ENCODE results near the gene HDAC11.

Gene HDAC11

GRCh38 chr3:13487403-13487802 is 7.3 kb downstream of the HDAC11 start:
- Histone ChIP-seq H4K20me1 (ENCODE audit: insufficient read depth, low read length) (no peaks in the 10 kb centered on the region), H3K4me3 (ENCODE audit: low read length) (no peak overlapping the region), H3K27me3 (ENCODE audit: low read depth, low read length) (peaks cover 17% of the 10 kb centered on the region), H3K36me3 (replicated peaks; ENCODE audit: low read depth, low read length) (no peaks in the 10 kb centered on the region), H3K9me3 (ENCODE audit: insufficient read depth, low read length) (no peaks in the 10 kb centered on the region), H3K79me2 (ENCODE audit: low read length) (no peaks in the 10 kb centered on the region), H3K4me2 (ENCODE audit: low read length) (no peak overlapping the region), H3K9ac (ENCODE audit: low read length) (no peak overlapping the region), H2AFZ (ENCODE audit: low read depth, low read length) (no peak overlapping the region), H3K4me1 (ENCODE audit: low read length) (no peaks in the 10 kb centered on the region), H3K27ac (ENCODE audit: low read length) (no peak overlapping the region)
- TF ChIP-seq CTCF (IDR thresholded peaks at IDR 0.05; ENCODE audit: low read depth, low read length): no peak

GRCh38 chr3:13491206-13491974 is 11.3 kb downstream of the HDAC11 start:
- no peak overlapping the region for H3K4me3 ChIP-seq (ENCODE audit: low read length)
- H2AFZ ChIP-seq (ENCODE audit: low read depth, low read length): no peak overlapping the region
- peaks cover 21% of the 10 kb centered on the region for H3K27me3 ChIP-seq (ENCODE audit: low read depth, low read length)
- H3K9ac ChIP-seq (ENCODE audit: low read length): no peak overlapping the region
- no peak for TF ChIP-seq CTCF (IDR thresholded peaks at IDR 0.05; ENCODE audit: low read depth, low read length)
- no peak overlapping the region for H3K27ac ChIP-seq (ENCODE audit: low read length)
- H3K4me2 ChIP-seq (ENCODE audit: low read length): no peak overlapping the region
- no peaks in the 10 kb centered on the region for H4K20me1 ChIP-seq (ENCODE audit: insufficient read depth, low read length)
- peaks cover 17% of the 10 kb centered on the region for H3K4me1 ChIP-seq (ENCODE audit: low read length)
- no peaks in the 10 kb centered on the region for H3K79me2 ChIP-seq (ENCODE audit: low read length)
- H3K9me3 ChIP-seq (ENCODE audit: insufficient read depth, low read length): no peaks in the 10 kb centered on the region
- no peaks in the 10 kb centered on the region for H3K36me3 ChIP-seq (replicated peaks; ENCODE audit: low read depth, low read length)

GRCh38 chr3:13492048-13492447 is 11.9 kb downstream of the HDAC11 start:
- Histone ChIP-seq H3K9ac (ENCODE audit: low read length) (no peak overlapping the region), H3K9me3 (ENCODE audit: insufficient read depth, low read length) (no peaks in the 10 kb centered on the region), H3K27me3 (ENCODE audit: low read depth, low read length) (peaks cover 21% of the 10 kb centered on the region), H3K79me2 (ENCODE audit: low read length) (no peaks in the 10 kb centered on the region), H3K4me1 (ENCODE audit: low read length) (peaks cover 23% of the 10 kb centered on the region), H3K4me2 (ENCODE audit: low read length) (no peak overlapping the region), H2AFZ (ENCODE audit: low read depth, low read length) (no peak overlapping the region), H3K36me3 (replicated peaks; ENCODE audit: low read depth, low read length) (no peaks in the 10 kb centered on the region), H4K20me1 (ENCODE audit: insufficient read depth, low read length) (no peaks in the 10 kb centered on the region), H3K4me3 (ENCODE audit: low read length) (no peak overlapping the region), H3K27ac (ENCODE audit: low read length) (no peak overlapping the region)
- TF ChIP-seq CTCF (IDR thresholded peaks at IDR 0.05; ENCODE audit: low read depth, low read length): no peak
- no peak for TF ChIP-seq EZH2phosphoT487 (IDR thresholded peaks at IDR 0.05; ENCODE audit: low read depth)

GRCh38 chr3:13492976-13493866 is 13.1 kb downstream of the HDAC11 start:
- Histone ChIP-seq H3K9ac (ENCODE audit: low read length) (no peak overlapping the region), H3K4me2 (ENCODE audit: low read length) (no peak overlapping the region), H3K27ac (ENCODE audit: low read length) (no peak overlapping the region), H3K36me3 (replicated peaks; ENCODE audit: low read depth, low read length) (no peaks in the 10 kb centered on the region), H3K4me3 (ENCODE audit: low read length) (no peak overlapping the region), H3K4me1 (ENCODE audit: low read length) (peaks cover 34% of the 10 kb centered on the region), H3K27me3 (ENCODE audit: low read depth, low read length) (peaks cover 20% of the 10 kb centered on the region), H2AFZ (ENCODE audit: low read depth, low read length) (no peak overlapping the region), H3K79me2 (ENCODE audit: low read length) (no peaks in the 10 kb centered on the region), H3K9me3 (ENCODE audit: insufficient read depth, low read length) (no peaks in the 10 kb centered on the region), H4K20me1 (ENCODE audit: insufficient read depth, low read length) (no peaks in the 10 kb centered on the region)
- TF ChIP-seq EZH2phosphoT487 (IDR thresholded peaks at IDR 0.05; ENCODE audit: low read depth) (no peak), CTCF (IDR thresholded peaks at IDR 0.05; ENCODE audit: low read depth, low read length) (no peak)

All from OCI-LY3 (cell line).